ENCODE results near the gene PWWP2B. TPM values are rescaled to one million over a fixed set of nuclear protein-coding genes. Genes with fewer than 3 reads are reported as not detected.

Gene PWWP2B
- total RNA-seq (2021; ENCODE audit: unreplicated experiment): 51.6 TPM
- 56.2 TPM for polyA plus RNA-seq (2012; ENCODE audit: insufficient read length)
- Bru-seq, nascent RNA: percentile 66 among the genes with signal in this experiment
- BruChase-seq, experiment 1, labeled RNA remaining after a 2-hour chase: percentile 77 among the genes with signal in this experiment
- percentile 66 among the genes with signal in this experiment for BruChase-seq, experiment 2, labeled RNA remaining after a 6-hour chase
- long read RNA-seq, transcript PWWP2B-201 (3 exons, 2,651 nt): major isoform, 67 of 144 reads
- long read RNA-seq, transcript PWWP2B-202 (3 exons, 2,013 nt): minor isoform, 32 of 144 reads
- long read RNA-seq, partial matches to known transcripts: 31 of 144 reads
- long read RNA-seq, other reads (novel, unspliced or antisense): 14 of 144 reads

DNA sequence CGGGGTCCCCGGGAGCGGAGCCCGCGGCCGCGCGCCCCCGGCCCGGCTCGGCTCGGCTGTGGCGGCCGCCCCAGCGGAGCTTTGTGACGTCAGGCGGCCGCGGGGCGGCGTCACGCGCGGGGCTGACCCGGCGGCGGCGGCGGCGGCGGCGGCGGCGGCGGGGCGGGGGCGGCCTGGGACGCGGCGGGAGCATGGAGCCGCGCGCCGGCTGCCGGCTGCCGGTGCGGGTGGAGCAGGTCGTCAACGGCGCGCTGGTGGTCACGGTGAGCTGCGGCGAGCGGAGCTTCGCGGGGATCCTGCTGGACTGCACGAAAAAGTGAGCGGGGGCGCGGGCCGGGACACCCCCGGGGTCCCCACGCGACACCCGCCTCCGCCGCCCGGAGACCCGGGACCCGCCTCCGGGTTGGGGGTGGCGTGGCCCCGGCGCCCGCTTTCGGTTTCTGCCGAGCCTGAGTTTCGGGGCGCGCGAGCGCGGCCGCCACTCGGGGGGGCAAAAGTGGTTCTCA lies at the start of gene PWWP2B:
Gene PWWP2B, plus strand, starts transcription at position 165 of the 506 bp plus-strand sequence. Its CDS starts 27 bp downstream, at position 192.
- Histone ChIP-seq H3K4me3 (ENCODE audit: low read depth in 2 of 2, low read length in 2 of 2) (peak within 1 kb of the TSS; percentile 63 to 81), H3K9me3 (ENCODE audit: control insufficient read depth, insufficient read depth, low read depth, low read length) (no peaks in the 10 kb centered on the region), H3K36me3 (ENCODE audit: control insufficient read depth, insufficient read depth, low read length) (no peaks in the 10 kb centered on the region), H3K27me3 (ENCODE audit: control insufficient read depth, insufficient read depth, low read length) (no peaks in the 10 kb centered on the region), H3K27ac (ENCODE audit: low read length) (peak within 1 kb of the TSS; percentile 93), H3K4me1 (ENCODE audit: control insufficient read depth, insufficient read depth, low read length) (peaks cover 51% of the 10 kb centered on the region)
- no peak for DNase-seq (ENCODE audit: low read depth, low spot score)
- no TSS peak for BruUV-seq (replicated peaks)
- TF ChIP-seq, protein P1, sequence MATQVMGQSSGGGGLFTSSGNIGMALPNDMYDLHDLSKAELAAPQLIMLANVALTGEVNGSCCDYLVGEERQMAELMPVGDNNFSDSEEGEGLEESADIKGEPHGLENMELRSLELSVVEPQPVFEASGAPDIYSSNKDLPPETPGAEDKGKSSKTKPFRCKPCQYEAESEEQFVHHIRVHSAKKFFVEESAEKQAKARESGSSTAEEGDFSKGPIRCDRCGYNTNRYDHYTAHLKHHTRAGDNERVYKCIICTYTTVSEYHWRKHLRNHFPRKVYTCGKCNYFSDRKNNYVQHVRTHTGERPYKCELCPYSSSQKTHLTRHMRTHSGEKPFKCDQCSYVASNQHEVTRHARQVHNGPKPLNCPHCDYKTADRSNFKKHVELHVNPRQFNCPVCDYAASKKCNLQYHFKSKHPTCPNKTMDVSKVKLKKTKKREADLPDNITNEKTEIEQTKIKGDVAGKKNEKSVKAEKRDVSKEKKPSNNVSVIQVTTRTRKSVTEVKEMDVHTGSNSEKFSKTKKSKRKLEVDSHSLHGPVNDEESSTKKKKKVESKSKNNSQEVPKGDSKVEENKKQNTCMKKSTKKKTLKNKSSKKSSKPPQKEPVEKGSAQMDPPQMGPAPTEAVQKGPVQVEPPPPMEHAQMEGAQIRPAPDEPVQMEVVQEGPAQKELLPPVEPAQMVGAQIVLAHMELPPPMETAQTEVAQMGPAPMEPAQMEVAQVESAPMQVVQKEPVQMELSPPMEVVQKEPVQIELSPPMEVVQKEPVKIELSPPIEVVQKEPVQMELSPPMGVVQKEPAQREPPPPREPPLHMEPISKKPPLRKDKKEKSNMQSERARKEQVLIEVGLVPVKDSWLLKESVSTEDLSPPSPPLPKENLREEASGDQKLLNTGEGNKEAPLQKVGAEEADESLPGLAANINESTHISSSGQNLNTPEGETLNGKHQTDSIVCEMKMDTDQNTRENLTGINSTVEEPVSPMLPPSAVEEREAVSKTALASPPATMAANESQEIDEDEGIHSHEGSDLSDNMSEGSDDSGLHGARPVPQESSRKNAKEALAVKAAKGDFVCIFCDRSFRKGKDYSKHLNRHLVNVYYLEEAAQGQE (IDR thresholded peaks at IDR 0.05; ENCODE audit: insufficient read depth in 1 of 2, low read depth in 2 of 2, low read length in 1 of 2): no peak
- TF ChIP-seq TCF7L2 (IDR thresholded peaks at IDR 0.05; ENCODE audit: low read depth, low read length): no peak
- intact Hi-C loops (cut with micrococcal nuclease; ENCODE audit: unreplicated experiment): no loop called here
- in situ Hi-C loops (cut with HindIII; ENCODE audit: low pct_unique_long_range_greater_than_20kb, low sequenced_read_pairs): no loop called here
- CTCF ChIA-PET: no interaction called here
- POLR2A ChIA-PET: interaction anchor here (0.6 kb wide), 1 partner anchor 22 kb away, joined by 4 read pairs; no protein-coding TSS in a partner anchor
- peak; percentile 43 for ATAC-seq

DNA sequence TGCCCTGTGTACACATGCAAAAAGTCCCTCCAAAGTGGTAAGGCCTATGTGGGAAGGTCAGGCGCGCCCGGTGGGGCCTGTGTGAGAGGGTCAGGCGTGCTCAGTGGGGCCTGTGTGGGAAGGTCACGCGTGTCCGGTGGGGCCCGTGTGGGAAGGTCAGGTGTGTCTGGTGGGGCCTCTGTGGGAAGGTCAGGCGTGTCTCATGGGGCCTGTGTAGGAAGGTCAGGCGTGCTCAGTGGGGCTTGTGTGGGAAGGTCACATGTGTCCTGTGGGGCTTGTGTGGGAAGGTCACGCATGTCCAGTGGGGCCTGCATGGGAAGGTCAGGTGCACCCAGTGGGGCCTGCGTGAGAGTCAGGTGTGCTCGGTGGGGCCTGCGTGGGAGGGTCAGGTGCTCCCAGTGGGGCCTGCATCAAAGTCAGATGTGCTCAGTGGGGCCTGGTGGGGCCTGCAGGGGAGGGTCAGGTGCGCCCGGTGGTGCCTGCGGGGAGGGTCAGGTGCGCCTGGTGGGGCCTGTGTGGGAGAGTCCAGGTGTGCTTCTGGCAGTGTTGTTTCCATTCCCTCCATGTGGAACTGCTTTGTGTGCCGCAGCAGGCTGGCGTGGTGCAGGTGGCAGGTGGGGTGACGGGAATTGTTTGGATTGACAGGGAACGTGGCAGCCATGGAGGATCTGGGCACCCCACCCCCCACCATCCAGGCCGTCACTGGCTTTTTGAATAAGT lies 49.6 kb upstream of the PWWP2B start:
- ATAC-seq: no peak

More for the DNA sequence above, 49.6 kb upstream of the PWWP2B start:
- ChIA-PET CTCF (no interaction called here), POLR2A (no interaction called here)
- Histone ChIP-seq H3K27me3 (ENCODE audit: control insufficient read depth, insufficient read depth, low read length) (no peaks in the 10 kb centered on the region), H3K27ac (ENCODE audit: low read length) (no peak overlapping the region), H3K4me1 (ENCODE audit: control insufficient read depth, insufficient read depth, low read length) (no peaks in the 10 kb centered on the region), H3K9me3 (ENCODE audit: control insufficient read depth, insufficient read depth, low read depth, low read length) (no peaks in the 10 kb centered on the region), H3K36me3 (ENCODE audit: control insufficient read depth, insufficient read depth, low read length) (no peaks in the 10 kb centered on the region), H3K4me3 (ENCODE audit: low read depth in 2 of 2, low read length in 2 of 2) (no peak overlapping the region)
- no TSS peak for BruUV-seq (replicated peaks)
- TF ChIP-seq SIN3A (IDR thresholded peaks at IDR 0.05; ENCODE audit: borderline replicate concordance, insufficient read depth, low read depth, low read length) (no peak), POLR2AphosphoS5 (IDR thresholded peaks at IDR 0.05; ENCODE audit: low read depth, low read length) (no peak), TCF7L2 (IDR thresholded peaks at IDR 0.05; ENCODE audit: low read depth, low read length) (no peak)
- TF ChIP-seq, protein P1 (IDR thresholded peaks at IDR 0.05; ENCODE audit: insufficient read depth in 1 of 2, low read depth in 2 of 2, low read length in 1 of 2): no peak
- TF ChIP-seq, protein P2, sequence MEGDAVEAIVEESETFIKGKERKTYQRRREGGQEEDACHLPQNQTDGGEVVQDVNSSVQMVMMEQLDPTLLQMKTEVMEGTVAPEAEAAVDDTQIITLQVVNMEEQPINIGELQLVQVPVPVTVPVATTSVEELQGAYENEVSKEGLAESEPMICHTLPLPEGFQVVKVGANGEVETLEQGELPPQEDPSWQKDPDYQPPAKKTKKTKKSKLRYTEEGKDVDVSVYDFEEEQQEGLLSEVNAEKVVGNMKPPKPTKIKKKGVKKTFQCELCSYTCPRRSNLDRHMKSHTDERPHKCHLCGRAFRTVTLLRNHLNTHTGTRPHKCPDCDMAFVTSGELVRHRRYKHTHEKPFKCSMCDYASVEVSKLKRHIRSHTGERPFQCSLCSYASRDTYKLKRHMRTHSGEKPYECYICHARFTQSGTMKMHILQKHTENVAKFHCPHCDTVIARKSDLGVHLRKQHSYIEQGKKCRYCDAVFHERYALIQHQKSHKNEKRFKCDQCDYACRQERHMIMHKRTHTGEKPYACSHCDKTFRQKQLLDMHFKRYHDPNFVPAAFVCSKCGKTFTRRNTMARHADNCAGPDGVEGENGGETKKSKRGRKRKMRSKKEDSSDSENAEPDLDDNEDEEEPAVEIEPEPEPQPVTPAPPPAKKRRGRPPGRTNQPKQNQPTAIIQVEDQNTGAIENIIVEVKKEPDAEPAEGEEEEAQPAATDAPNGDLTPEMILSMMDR (IDR thresholded peaks at IDR 0.05): no peak
- no peak for DNase-seq (ENCODE audit: low read depth, low spot score)
- intact Hi-C loops (cut with micrococcal nuclease; ENCODE audit: unreplicated experiment): no loop called here
- in situ Hi-C loops (cut with HindIII; ENCODE audit: low pct_unique_long_range_greater_than_20kb, low sequenced_read_pairs): no loop called here

All from Panc1 (cell line).